Activated gamma-delta T cell (primary cell): ENCODE measurements around the gene FAM24A.
"Not testable (repeated sequence)": the region's sequence is repeated elsewhere in the genome, so short reads cannot be mapped to it uniquely, and the experiment has no call there.

Source experiments
- DNase-seq: peaks from one replicate; lab custom pipeline; 2025; lab: John Stamatoyannopoulos, UW
- total RNA-seq, 2 donors: gene quantifications; one replicate each; lab custom pipeline; 2026; lab: John Stamatoyannopoulos, UW

FAM24A gene, protein sequence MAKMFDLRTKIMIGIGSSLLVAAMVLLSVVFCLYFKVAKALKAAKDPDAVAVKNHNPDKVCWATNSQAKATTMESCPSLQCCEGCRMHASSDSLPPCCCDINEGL
- 0 reads per million in 2 donors for total RNA-seq

- DNase-seq, result no peak
These were observed at the start of gene FAM24A for GRCh38 chr10:122910310-122910709. FAM24A (plus strand) TSS chr10:122910610; CDS start chr10:122911635, 1,025 bp downstream.

DNA sequence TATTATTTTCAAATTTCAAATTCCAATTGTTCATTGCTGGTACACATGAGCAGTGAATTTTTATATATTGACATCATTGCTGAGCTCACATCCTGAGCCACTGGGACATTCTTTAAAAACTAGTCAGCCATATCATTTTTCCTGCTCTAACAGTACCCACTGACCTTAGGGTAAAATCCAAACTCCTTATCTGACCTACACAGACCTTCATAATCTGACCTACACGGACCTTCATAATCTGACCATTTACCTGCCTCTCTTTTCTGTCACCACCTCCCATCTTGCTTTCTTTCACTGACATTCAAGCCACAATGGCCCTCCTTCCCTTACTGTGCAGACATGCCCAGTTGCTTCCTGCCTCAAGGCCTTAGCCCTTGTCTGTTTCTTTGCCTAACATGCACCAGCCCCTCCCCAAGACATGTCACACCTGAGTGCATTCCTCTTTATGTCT is 48.7 kb upstream of the FAM24A start:
- DNase-seq, result no peak

DNA sequence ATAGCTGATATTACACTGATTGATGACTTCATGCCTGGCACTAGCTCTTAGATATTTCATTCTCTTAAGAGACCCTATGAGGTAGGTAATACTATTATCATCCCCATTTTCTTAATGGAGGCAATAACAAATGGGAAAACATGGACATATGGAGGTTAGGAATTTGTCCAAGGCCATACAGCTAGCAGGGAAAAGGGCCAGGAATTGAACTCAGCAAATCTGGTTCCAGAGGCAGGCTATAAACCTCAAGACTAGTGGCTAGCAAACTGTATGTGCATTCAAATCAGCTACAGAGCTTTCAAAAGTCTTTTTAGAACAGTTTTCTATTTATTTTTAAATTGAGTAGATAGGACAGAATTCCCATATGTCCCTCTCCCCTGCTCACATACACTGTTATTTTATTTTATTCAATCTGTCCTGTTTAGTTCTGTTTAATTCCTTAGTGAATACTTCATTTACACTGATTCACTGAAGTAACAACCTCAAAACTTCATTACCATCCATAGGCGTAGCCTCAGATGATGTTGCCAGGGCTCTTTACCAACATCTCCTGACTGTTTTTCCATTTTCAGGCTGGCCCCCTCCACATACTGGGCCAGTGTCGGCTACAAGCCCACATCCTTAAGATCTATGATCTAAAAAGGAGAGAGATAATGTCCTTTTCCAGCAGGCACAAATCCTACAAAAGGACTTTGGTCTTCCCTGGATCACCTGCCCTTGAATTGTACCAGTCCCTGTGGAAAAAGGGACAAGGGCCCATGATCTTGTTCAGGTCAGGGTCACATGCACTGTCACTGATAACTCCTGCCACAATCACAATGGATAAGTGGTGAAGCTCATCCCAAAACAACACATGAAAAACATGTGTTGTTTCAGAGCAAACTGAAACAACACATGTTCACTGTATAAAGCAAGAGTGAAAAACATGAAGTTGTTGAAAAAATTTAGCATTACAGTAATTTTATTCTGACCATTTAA is 46.9 kb upstream of the FAM24A start:
- DNase-seq, result no peak

DNA sequence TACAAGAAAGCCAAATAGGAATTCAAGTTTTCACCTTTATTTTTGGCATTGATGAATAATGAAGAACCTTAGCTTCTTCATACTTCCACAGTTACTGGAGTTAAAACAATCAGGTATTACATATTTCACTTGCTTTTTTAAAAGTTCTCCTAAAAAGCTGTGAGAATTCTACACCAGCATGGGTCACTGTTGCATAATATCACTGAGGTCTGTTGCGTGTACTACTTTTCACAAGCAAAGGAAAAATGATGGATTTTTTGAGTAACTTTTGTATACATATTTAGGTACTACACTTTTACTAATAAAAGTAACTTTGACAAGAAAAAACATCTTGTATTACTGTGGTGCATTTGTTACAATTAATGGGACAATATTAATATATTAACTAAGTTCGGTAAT is 46.2 kb upstream of the FAM24A start:
- DNase-seq, result no peak

GRCh38 chr10:122864901-122865300 is 45.5 kb upstream of the FAM24A start:
- no peak for DNase-seq

DNA sequence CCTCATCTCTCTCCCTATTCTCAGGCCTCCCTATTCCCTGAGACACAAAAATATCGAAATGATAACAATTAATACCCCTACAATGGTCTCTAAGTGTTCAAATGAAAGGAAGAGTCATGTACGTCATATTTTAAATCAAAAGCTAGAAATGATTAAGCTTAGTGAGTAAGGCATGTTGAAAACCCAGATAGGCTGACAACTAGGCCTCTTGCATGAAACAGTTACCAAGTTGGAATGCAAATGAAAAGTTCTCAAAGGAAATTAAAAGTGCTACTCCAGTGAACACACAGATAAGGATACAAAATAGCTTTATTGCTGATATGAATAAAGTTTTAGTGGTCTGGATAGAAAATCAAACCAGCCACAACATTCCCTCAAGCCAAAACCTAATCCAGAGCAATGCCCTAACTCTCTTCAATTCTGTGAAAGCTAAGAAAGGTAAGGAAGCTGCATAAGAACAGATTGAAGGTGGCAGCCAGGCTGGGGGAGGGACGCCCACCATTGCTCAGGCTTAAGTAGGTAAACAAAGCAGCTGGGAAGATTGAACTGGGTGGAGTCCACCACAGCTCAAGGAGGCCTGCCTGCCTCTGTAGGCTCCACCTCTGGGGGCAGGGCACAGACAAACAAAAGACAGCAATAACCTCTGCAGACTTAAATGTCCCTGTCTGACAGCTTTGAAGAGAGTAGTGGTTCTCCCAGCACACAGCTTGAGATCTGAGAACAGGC is 43.5 kb upstream of the FAM24A start:
- DNase-seq, result not testable (repeated sequence)

- DNase-seq, result not testable (repeated sequence)
These were observed 41.6 kb upstream of the FAM24A start for GRCh38 chr10:122868768-122869167.

DNA sequence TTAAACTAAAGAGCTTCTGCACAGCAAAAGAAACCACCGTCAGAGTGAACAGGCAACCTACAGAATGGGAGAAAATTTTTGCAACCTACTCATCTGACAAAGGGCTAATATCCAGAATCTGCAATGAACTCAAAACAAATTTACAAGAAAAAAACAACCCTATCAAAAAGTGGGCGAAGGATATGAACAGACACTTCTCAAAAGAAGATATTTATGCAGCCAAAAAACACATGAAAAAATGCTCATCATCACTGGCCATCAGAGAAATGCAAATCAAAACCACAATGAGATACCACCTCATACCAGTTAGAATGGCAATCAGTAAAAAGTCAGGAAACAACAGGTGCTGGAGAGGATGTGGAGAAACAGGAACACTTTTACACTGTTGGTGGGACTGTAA is 38.5 kb upstream of the FAM24A start:
- DNase-seq, result not testable (repeated sequence)

GRCh38 chr10:122875843-122876466 is 34.5 kb upstream of the FAM24A start:
- no peak for DNase-seq

- DNase-seq, result no peak
These were observed 33.9 kb upstream of the FAM24A start for GRCh38 chr10:122876467-122876855.

DNA sequence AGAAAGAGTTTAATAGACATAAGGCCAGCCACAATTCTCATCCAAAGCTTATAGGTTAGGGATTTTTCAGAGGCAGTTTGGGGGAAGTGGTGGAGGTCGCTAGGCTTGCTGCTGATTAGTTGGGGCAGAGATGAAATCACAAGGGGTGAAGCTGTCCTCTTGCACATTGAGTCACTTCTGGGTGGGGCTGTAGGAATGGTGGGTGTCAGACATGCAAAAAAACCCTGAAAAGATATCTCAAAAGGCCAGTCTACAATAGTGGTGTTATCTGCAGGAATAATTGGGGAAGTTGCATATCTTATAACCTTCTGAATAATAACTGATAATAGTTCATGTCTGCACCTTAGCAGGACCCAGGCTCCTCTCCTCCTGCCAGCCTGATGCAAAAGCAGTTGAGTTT is 33.1 kb upstream of the FAM24A start:
- DNase-seq, result no peak

- no peak for DNase-seq
These were observed 31.5 kb upstream of the FAM24A start for GRCh38 chr10:122878799-122879338.

GRCh38 chr10:122879339-122880273 is 30.8 kb upstream of the FAM24A start, which contains the start of gene FAM24B:
FAM24B (minus strand) TSS chr10:122879581; CDS start chr10:122850515, 29,066 bp downstream.
- DNase-seq, result peak; percentile 66

- DNase-seq, result no peak
These were observed 27.6 kb upstream of the FAM24A start for GRCh38 chr10:122882766-122883165.

DNA sequence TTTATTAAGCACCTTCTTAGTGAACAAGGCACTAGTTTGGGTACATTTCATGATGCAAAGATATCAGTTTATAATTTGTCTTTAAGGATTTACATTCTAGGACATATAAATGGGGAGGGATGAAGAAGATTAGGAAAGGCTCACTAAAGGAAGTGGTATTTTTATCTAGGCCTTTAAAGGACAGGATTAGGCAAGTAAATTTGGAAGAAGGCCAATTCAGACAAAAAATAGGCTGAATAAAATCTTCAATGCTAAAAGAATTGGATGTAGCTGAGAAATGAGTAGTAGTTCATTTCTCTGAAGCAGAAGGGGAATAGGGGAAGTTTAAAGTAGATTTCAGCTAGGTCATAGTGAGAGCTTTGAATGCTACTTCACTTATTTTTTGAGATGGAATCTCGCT is 26.2 kb upstream of the FAM24A start:
- DNase-seq, result no peak

GRCh38 chr10:122894261-122894944 is 16.0 kb upstream of the FAM24A start:
- no peak for DNase-seq

- DNase-seq, result not testable (repeated sequence)
These were observed 6.5 kb upstream of the FAM24A start for GRCh38 chr10:122903861-122904260.

GRCh38 chr10:122911889-122912484 is 1.6 kb downstream of the FAM24A start:
- DNase-seq, result no peak

DNA sequence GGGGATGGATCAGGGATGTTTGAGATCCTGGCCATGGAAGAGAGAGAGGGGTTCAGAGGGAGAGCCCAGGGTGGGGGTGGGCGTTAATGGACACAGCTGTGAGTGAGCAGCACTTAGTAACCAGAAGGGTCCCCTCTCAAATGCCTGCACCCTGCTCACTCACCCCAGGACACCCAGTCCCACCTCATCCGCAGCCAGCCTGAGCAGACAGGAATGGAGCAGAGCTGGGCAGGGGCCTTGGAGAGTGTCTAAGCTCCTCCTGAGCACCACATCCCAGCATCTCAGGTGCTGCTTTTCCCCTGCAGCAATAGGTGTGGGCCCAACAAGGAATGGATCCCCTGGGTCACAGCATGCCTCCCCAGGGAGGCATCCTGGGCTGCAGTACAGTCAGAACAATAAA is 5.3 kb downstream of the FAM24A start:
- DNase-seq, result no peak
